Effector CD4-positive, alpha-beta T cell (primary cell): ENCODE results near the gene PDGFRA.
"Not testable (repeated sequence)": the region's sequence is repeated elsewhere in the genome, so short reads cannot be mapped to it uniquely, and the experiment has no call there.

Experiments
- DNase-seq: peaks from one replicate; pipeline ENCODE4 v3.0.0-alpha.2; 2020

The PDGFRA gene

GRCh38 chr4:54228056-54228527, 1.0 kb upstream of the PDGFRA start:
- DNase-seq: no peak

GRCh38 chr4:54228546-54228945, 547 bp upstream of the PDGFRA start:
- DNase-seq: no peak

GRCh38 chr4:54229631-54230483, 764 bp downstream of the PDGFRA start:
- DNase-seq: no peak

DNA sequence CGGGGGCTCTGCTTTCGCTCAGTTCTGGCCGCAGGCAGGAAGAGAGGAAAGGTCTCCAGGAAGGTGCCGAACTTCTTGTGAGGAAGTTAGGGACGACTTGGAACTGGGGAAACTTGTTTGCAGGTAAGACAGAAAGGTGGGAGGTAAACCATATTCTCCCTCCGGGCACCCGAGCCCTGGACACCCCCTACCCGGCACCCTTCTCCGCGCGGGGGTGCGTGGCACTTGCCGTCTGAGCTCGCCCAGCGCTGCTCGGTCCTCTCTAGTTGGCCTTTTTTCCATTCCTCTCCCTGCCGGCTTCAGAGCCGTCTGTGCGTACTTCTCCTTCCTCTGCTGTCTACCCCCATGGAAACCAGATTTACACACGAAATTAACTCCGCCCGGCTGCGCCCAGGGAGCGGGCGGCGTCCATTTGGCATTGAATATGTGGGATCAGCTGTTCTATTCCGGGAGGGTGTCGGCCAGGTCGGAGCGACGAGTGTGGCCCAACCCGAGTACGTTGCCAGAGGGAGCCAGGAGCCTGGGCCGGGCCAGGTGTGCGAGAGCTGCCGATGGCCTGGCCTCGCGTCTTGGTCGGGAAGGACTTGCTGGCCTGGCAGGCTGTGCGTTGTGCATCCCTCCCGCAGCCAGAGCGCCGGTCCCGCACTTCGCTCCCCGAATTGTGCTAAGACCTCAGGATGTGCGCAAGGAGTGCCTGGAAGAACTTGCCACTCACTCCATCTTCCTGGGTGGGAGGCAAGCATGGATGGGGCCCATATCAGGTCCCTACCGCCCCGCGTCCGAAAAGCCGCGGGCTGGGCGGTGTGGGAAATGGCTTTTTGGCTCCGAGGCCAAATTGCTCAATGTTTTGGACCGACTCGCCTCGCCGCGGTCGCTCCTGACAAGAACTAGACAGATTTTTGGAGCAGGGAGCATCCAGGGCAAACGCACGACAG, 1.7 kb downstream of the PDGFRA start:
- no peak for DNase-seq

DNA sequence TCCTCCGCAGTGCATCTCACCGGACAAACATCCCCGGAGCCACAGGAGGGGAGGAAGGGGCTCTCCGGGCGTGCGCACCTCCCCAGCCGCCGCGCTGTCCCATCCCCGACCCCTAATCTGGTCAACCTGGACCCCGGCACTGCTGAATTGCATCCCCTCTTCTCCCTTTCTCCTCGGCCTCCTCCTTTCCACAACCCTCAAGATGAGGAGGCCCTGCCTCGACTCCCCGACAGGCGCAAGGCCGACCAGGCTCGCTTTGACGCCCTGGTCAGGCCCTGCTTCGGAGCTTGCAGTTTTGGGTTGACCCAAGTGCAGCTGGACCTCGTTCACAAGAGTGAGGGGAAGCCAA, 2.3 kb downstream of the PDGFRA start:
- no peak for DNase-seq

DNA sequence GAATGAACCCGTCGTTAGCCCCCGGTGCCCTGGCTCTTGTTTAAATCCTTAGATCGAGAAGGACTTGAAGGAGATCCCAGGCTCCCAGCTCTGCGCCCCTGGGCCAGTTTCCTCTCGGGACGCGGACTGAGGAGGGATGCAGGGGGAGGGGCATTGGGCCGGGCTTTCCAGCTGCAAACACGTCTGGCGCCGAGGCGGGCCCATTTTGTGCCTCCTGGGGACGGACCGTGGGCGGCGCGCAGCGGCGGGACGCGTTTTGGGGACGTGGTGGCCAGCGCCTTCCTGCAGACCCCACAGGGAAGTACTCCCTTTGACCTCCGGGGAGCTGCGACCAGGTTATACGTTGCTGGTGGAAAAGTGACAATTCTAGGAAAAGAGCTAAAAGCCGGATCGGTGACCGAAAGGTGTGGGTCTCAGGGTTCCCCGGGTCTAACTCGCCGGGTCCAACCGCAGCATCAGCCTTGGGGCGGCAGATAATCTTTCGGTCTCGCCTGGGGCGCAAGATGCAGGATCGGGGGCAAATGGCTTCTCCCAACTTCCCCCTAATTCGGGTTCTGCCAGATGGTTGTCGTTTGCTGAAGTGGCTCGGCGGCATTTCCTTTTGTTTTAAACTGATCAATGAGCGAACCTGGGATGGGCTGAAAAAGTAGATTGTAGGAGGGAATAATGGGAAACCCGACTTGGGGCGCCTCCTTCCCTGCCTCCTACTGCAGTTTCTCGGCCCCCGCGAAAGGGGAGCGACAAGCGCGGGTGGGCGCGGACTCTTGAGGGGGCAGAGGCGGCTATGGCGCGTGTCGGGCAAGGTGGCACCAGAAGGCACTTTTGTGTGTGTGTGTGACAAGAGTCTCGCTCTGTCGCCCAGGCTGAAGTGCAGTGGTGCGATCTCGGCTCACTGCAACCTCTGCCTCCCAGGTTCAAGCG, 2.9 kb downstream of the PDGFRA start:
- no peak for DNase-seq

GRCh38 chr4:54233277-54233696, 4.2 kb downstream of the PDGFRA start:
- peak; percentile 41 for DNase-seq

GRCh38 chr4:54233697-54234496, 4.8 kb downstream of the PDGFRA start:
- peak; percentile 58 for DNase-seq

DNA sequence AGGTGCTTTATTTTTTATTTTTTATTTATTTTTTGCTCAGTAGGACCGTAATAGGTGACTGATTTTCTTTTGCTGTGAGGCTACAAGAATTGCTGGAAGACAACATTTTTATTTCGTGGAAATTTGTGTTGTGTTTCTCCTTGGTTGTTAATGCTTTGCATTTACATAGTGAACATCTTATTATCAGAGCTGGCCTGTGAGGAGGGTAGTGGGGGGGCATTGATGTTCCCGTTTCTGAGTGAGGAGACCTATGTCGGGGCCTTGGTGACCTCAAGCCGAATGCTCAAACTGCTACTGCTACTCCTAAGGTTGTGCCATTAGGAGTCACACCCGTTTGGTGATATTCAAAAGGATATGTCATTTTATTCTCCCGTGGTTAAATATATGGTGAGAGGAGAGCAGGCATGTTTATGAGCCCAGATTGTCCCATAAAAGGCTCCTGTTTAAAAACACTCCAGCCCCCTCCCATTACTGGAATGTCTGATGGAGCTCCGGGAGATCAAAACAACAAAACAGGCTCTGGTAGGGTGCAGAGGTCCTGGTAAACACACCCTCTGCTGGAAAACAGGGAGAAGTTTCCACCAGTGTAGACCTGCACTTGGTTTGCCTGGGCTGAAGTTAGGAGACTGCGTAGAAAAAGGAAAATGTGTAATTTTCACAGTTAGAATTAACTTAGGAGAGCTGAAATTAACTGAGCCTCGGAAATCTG, 5.6 kb downstream of the PDGFRA start:
- DNase-seq: no peak

DNA sequence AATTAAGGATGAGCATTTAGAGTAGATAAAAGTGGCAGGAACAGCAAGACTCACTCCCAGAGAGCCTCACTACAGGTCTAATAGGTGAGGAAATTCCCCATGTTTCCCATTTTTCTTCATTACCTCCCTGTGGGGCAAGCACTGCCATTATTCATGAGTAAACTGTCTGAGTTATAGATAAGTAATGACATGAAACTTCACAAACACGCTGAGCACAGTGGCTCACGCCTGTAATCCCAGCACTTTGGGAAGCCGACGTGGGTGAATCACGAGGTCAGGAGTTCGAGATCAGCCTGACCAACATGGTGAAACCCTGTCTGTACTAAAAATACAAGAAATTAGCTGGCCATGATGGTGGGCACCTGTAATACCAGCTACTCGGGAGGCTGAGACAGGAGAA, 7.2 kb downstream of the PDGFRA start:
- DNase-seq: not testable (repeated sequence)

DNA sequence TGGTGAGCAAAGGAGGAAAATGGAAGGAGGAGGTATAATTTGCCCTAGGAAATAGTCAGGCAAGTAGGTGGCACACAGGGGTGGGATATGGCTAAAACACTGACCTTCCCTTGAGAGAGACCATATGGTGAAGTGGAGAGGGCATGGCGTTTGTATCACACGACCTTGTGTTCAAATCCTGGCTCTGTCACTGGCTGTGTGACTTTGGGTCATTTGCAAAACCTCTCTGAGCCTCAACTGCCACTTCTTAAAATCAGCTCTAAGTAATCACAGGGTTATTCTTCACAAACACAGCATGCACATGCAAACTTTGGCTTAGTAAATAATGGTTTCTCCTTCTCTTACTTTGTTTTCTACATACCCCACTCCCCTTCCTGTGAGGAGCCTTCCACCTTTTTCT, 8.7 kb downstream of the PDGFRA start:
- DNase-seq: no peak

DNA sequence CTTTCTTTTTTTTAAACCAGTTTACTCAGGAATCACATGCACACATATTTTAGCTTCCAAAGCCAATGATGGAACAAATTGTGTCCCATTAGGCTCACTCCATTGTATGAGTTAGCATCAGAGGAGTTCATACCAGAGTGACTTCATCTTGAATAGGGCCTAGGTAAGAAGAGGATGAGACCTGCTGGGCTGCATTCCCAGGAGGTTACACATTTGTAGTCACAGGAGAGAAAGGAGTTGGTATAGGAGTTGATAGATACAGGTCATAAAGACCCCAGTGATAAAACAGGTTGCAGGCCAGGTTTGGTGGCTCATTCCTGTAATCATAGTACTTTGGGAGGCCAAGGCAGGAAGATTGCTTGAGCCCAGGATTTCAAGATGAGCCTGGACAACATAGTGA, 9.3 kb downstream of the PDGFRA start:
- DNase-seq: no peak

GRCh38 chr4:54241268-54241823, 12.3 kb downstream of the PDGFRA start:
- DNase-seq: not testable (repeated sequence)

- not testable (repeated sequence) for DNase-seq
These were observed 14.4 kb downstream of the PDGFRA start for GRCh38 chr4:54243541-54243940.

DNA sequence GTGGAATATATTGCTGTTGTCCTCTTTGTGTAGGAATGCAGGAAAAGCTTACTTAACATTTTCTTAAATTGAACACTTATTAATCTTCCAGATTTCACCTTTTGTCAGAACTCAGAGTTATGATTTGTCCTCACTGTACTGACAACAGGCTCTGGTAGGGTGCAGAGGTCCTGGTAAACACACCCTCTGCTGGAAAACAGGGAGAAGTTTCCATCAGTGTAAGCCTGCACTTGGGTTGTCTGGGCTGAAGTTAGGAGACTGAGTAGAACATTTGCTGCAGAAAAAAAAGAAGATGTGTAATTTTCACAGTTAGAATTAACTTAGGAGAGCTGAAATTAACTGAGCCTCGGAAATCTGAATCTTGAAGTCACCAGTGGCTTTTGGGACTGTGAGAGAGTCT, 23.2 kb downstream of the PDGFRA start:
- not testable (repeated sequence) for DNase-seq

DNA sequence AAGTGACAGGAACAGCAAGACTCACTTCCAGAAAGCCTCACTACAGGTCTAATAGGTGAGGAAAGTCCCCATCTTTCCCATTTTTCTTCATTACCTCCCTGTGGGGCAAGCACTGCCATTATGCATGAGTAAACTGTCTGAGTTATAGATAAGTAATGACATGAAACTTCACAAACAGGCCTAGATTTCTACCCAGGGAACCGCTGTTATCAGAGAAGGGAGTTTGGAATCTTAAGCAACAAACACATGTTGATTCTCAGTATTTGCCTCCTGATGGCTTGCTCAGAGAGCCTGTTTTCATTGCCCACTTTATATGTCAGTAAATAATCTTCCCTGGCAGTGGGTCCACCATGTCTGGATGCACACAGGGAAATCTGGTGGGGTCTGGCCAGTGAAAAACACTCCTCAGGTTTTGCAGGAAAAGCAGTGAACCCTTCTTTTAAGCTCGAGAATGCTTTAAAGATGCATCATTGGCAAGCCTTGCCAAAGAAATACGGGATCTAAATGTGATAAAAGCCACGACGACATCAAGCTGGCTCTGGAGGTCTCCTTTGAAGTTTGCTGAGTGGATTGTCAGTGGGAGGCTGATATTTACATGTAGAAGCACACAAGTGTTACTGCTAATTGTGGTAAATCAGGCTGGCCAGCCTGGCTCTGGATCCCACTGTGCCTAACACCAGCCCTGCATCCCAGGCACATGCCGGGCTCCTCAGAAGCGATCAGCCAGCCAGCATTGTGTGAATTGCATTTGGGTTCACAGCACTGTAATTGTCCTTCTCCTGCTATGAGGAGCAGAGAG, 25.2 kb downstream of the PDGFRA start:
- no peak for DNase-seq

- no peak for DNase-seq
These were observed 25.8 kb downstream of the PDGFRA start for GRCh38 chr4:54254915-54255246.

DNA sequence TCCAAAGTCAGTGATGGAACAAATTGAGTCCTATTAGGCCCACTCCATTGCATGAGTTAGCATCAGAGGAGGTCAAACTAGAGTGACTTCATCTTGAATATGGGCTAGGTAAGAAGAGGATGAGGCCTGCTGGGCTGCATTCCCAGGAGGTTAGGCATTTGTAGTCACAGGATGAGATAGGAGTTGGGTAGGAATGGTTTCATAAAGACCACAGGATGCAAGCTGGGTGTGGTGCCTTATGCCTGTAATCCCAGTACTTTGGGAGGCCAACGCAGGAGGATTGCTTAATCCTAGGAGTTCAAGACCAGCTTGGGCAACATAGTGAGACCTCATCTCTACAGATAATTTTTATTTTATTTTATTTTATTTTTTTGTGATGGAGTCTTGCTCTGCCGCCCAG, 26.8 kb downstream of the PDGFRA start:
- no peak for DNase-seq

DNA sequence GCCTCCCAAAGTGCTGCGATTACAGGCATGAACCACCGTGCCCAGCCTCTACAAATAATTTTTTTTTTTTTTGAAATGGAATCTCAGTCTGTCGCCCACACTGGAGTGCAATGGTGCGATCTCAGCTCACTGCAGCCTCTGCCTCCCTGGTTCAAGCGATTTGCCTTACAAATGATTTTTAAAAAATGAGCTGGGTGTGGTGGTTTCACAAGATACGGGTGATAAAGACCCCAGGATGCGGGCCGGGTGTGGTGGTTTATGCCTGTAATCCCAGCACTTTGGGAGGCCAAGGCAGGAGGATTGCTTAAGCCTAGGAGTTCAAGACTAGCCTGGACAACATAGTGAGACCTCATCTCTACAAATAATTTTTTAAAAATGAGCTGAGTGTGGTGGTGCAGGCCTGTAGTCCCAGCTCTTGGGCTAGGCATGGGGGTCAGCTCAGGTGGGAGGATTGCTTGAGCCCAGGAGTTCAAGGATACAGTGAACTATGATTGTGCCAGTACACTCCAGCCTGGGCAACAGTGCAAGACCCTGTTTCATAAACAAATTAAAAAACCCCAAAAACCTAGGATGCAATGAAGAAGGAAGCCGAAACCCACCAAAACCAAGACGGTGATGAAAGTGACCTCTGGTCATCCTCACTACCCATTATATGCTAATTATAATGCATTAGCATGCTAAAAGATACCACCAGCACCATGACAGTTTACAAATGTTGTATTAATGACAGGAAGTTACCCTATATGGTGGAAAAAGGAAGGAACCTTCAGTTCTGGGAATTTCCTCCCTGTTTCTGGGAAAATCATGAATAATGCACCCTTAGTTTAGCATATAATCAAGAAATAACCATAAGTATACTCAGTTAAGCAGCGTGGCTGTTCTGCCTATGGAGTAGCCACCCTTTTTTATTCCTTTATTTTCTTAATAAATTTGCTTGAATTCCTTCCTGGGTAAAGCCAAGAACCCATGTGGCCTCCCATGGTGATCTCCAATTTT, 27.7 kb downstream of the PDGFRA start:
- DNase-seq: no peak
